Measurements from ENCODE around the gene TPCN2. TPM values are rescaled to one million over a fixed set of nuclear protein-coding genes. Genes with fewer than 3 reads are reported as not detected.

The TPCN2 gene
- total RNA-seq, 1 donor from 2014 or later, result 14.2 TPM

- peaks cover 3% of the 10 kb centered on the region for H3K36me3 Mint-ChIP-seq (ENCODE audit: low read depth)
- peak overlapping the region; percentile 97 for H3K27ac Mint-ChIP-seq (ENCODE audit: unreplicated experiment)
- peak overlapping the region; percentile 80 for H3K4me3 Mint-ChIP-seq
- DNase-seq (ENCODE audit: low read depth, low spot score), result no peak
- no peak for TF ChIP-seq CTCF (conservative IDR thresholded peaks at IDR 0.05)
- peaks cover 3% of the 10 kb centered on the region for H3K27me3 Mint-ChIP-seq (ENCODE audit: low read depth)
- H3K4me1 Mint-ChIP-seq, result peaks cover 46% of the 10 kb centered on the region
- H3K9me3 Mint-ChIP-seq, result peaks cover 5% of the 10 kb centered on the region
These were observed 103.1 kb downstream of the TPCN2 start for GRCh38 chr11:69151836-69152235.

- TF ChIP-seq CTCF (conservative IDR thresholded peaks at IDR 0.05), result no peak
- H3K4me1 Mint-ChIP-seq, result peaks cover 55% of the 10 kb centered on the region
- peaks cover 3% of the 10 kb centered on the region for H3K36me3 Mint-ChIP-seq (ENCODE audit: low read depth)
- peaks cover 5% of the 10 kb centered on the region for H3K9me3 Mint-ChIP-seq
- H3K4me3 Mint-ChIP-seq, result peak overlapping the region; percentile 80
- no peak for DNase-seq (ENCODE audit: low read depth, low spot score)
- peak overlapping the region; percentile 97 for H3K27ac Mint-ChIP-seq (ENCODE audit: unreplicated experiment)
- peaks cover 3% of the 10 kb centered on the region for H3K27me3 Mint-ChIP-seq (ENCODE audit: low read depth)
These were observed 104.1 kb downstream of the TPCN2 start for GRCh38 chr11:69152733-69153421.

GRCh38 chr11:69153661-69154060, 104.9 kb downstream of the TPCN2 start:
- no peak for TF ChIP-seq CTCF (conservative IDR thresholded peaks at IDR 0.05)
- peaks cover 3% of the 10 kb centered on the region for H3K36me3 Mint-ChIP-seq (ENCODE audit: low read depth)
- H3K4me3 Mint-ChIP-seq, result peak overlapping the region; percentile 80
- H3K27me3 Mint-ChIP-seq (ENCODE audit: low read depth), result peaks cover 3% of the 10 kb centered on the region
- DNase-seq (ENCODE audit: low read depth, low spot score), result no peak
- H3K27ac Mint-ChIP-seq (ENCODE audit: unreplicated experiment), result peak overlapping the region; percentile 97
- peaks cover 5% of the 10 kb centered on the region for H3K9me3 Mint-ChIP-seq
- peaks cover 61% of the 10 kb centered on the region for H3K4me1 Mint-ChIP-seq

- Mint-ChIP-seq H3K36me3 (ENCODE audit: low read depth) (no peaks in the 10 kb centered on the region), H3K9me3 (peaks cover 2% of the 10 kb centered on the region), H3K4me3 (no peak overlapping the region), H3K4me1 (peaks cover 63% of the 10 kb centered on the region), H3K27me3 (ENCODE audit: low read depth) (peaks cover 3% of the 10 kb centered on the region), H3K27ac (ENCODE audit: unreplicated experiment) (peak overlapping the region; percentile 90)
- no peak for TF ChIP-seq CTCF (conservative IDR thresholded peaks at IDR 0.05)
- no peak for DNase-seq (ENCODE audit: low read depth, low spot score)
These were observed 105.6 kb downstream of the TPCN2 start for GRCh38 chr11:69154211-69154913.

GRCh38 chr11:69154938-69155301, 106.2 kb downstream of the TPCN2 start:
- peaks cover 2% of the 10 kb centered on the region for H3K9me3 Mint-ChIP-seq
- no peak overlapping the region for H3K4me3 Mint-ChIP-seq
- no peaks in the 10 kb centered on the region for H3K36me3 Mint-ChIP-seq (ENCODE audit: low read depth)
- no peak for DNase-seq (ENCODE audit: low read depth, low spot score)
- peaks cover 3% of the 10 kb centered on the region for H3K27me3 Mint-ChIP-seq (ENCODE audit: low read depth)
- H3K4me1 Mint-ChIP-seq, result peaks cover 69% of the 10 kb centered on the region
- TF ChIP-seq CTCF (conservative IDR thresholded peaks at IDR 0.05), result no peak
- peak overlapping the region; percentile 90 for H3K27ac Mint-ChIP-seq (ENCODE audit: unreplicated experiment)

All from neural crest cell (in vitro differentiated cells).